ENCODE data around the gene DUSP22. TPM values are rescaled to one million over a fixed set of nuclear protein-coding genes. Genes with fewer than 3 reads are reported as not detected.
A peak's percentile ranks its signal among the peaks of the same experiment; 100 is the strongest.

DUSP22 gene
- total RNA-seq, 1 experiment from 2014 or later = 30.7 TPM

DNA sequence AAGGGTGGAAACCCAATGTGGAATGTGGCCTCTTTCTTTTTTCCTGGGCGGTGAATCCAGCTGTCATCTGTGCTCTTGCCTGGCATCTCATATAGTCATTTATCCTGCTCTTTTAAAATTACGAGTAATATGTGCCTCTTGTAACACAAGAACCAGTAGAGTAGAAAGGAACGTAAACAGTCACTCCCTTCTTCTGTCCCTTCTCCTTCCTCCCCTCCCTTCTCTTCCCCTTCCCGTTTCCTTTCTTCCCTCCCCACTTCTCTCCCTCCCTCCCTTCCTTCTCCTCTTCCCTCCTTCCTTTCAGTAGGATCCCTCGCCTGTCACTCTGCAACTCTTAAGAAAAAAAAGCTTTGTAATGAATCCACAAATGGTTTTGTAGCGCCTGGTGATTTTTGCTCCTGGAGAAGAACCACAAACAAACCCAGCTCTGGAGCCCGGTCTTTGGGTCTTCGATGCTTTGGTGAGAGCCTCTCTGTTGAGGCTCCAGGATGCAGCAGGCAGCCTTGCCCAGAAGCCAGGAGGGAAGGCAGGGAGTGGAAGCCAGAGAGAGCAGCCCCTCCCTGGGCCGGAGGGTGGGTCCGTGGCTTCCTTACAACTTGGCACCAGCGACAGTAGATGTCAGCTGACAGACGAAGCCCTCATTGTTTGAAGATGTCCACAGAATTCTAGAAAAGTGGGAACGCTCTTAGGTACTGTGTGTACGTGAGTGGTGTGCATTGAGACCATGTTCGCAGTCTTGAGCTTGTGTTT is 15.0 kb downstream of the DUSP22 start:
- no peak for DNase-seq
- Histone ChIP-seq H3K4me3 (ENCODE audit: insufficient read depth, low read depth, low read length) (no peak overlapping the region), H3K36me3 (replicated peaks; ENCODE audit: control insufficient read depth, insufficient read depth, low read length) (no peaks in the 10 kb centered on the region), H3K27me3 (ENCODE audit: control insufficient read depth, insufficient read depth, low read length) (no peaks in the 10 kb centered on the region)

DNA sequence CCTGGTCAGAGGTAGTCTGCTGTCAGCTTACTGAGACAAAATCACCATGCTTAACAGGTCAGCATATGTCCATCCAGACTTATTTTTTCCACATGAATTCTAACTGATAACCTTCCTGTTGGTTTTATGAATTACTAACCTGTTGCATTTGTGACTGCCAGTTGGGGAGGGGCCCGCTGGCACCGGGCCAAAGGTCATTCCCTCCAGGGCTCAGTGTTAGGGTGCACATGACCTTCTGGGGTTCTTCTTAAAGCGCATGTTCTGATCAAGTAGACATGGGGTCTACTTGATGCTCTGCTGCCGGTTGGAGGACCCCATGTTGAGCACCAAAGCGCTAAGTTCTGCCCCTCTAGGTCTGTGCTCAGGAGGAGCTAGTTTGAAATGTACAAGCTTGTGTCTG is 15.6 kb downstream of the DUSP22 start:
- no peak for DNase-seq
- Histone ChIP-seq H3K4me3 (ENCODE audit: insufficient read depth, low read depth, low read length) (no peak overlapping the region), H3K27me3 (ENCODE audit: control insufficient read depth, insufficient read depth, low read length) (no peaks in the 10 kb centered on the region), H3K36me3 (replicated peaks; ENCODE audit: control insufficient read depth, insufficient read depth, low read length) (no peaks in the 10 kb centered on the region)

DNA sequence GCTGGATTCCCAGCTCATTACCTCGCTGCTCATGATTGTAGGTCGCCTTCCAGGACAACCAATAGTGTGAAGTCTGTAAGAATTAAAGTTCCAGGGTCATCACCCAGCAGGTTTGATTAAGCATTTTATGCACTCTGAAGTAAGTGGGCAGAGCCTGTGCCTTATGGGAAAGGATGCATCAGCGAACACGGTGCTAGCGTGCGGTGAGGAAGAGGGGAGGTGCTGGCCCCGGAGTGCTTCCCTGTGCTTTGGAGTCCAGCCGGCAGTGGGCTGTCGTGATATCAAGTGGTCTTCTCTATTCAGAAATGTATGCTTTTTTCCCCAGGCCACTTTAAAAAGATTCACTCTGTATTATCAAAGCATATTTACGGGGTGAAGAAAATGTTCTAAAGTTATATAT is 16.0 kb downstream of the DUSP22 start:
- DNase-seq = no peak
- H3K36me3 ChIP-seq (replicated peaks; ENCODE audit: control insufficient read depth, insufficient read depth, low read length) = no peaks in the 10 kb centered on the region
- H3K27me3 ChIP-seq (ENCODE audit: control insufficient read depth, insufficient read depth, low read length) = no peaks in the 10 kb centered on the region
- H3K4me3 ChIP-seq (ENCODE audit: insufficient read depth, low read depth, low read length) = no peak overlapping the region

- Histone ChIP-seq H3K27me3 (ENCODE audit: control insufficient read depth, insufficient read depth, low read length) (no peaks in the 10 kb centered on the region), H3K36me3 (replicated peaks; ENCODE audit: control insufficient read depth, insufficient read depth, low read length) (no peaks in the 10 kb centered on the region), H3K4me3 (ENCODE audit: insufficient read depth, low read depth, low read length) (no peak overlapping the region)
- DNase-seq = peak; percentile 80
Observed at GRCh38 chr6:308768-309167, 16.5 kb downstream of the DUSP22 start.

GRCh38 chr6:309947-310346 is 17.7 kb downstream of the DUSP22 start:
- Histone ChIP-seq H3K27me3 (ENCODE audit: control insufficient read depth, insufficient read depth, low read length) (no peaks in the 10 kb centered on the region), H3K4me3 (ENCODE audit: insufficient read depth, low read depth, low read length) (no peak overlapping the region), H3K36me3 (replicated peaks; ENCODE audit: control insufficient read depth, insufficient read depth, low read length) (no peaks in the 10 kb centered on the region)
- no peak for DNase-seq

DNA sequence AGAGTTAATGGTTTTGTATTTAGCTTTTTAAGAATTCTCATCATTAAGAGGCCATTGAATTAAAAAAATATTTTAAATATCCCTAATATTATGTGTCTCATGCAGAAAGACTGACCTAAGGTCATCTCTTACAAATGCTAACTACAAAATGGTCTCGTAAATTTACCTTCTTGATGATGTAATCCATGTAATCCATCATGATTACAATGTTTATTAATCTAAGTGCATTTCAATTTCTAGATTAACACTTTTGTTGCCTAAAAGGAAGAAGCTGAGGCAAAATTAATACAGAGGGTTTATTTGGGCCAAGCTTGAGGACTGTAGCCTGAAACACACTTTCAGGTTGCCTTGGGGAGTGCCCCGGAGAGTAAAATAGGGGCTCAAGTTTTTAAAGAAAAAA is 18.4 kb downstream of the DUSP22 start:
- no peaks in the 10 kb centered on the region for H3K27me3 ChIP-seq (ENCODE audit: control insufficient read depth, insufficient read depth, low read length)
- H3K36me3 ChIP-seq (replicated peaks; ENCODE audit: control insufficient read depth, insufficient read depth, low read length) = no peaks in the 10 kb centered on the region
- H3K4me3 ChIP-seq (ENCODE audit: insufficient read depth, low read depth, low read length) = no peak overlapping the region
- DNase-seq = no peak

- no peak overlapping the region for H3K4me3 ChIP-seq (ENCODE audit: insufficient read depth, low read depth, low read length)
- DNase-seq = no peak
- no peaks in the 10 kb centered on the region for H3K27me3 ChIP-seq (ENCODE audit: control insufficient read depth, insufficient read depth, low read length)
- H3K36me3 ChIP-seq (replicated peaks; ENCODE audit: control insufficient read depth, insufficient read depth, low read length) = no peaks in the 10 kb centered on the region
Observed at GRCh38 chr6:311679-312220, 19.5 kb downstream of the DUSP22 start.

DNA sequence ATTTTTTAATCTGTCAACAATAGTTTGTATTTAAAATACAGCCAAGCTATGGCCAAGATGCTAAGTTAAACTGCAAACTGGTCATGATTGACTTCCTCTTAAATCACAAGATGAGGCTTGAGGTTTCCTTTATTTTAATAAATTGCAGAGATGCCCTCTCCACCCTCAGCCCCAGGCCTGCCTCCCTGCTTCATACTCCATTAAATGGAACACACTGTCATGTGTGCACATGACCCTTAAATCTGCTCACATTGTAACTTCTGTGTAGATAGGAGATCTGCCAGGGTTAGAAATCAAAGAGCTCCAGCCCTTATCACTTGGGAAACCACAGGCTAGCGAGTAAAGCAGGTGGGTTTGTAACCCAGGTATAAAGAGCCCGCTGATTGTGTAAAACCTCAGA is 20.8 kb downstream of the DUSP22 start:
- Histone ChIP-seq H3K4me3 (ENCODE audit: insufficient read depth, low read depth, low read length) (no peak overlapping the region), H3K27me3 (ENCODE audit: control insufficient read depth, insufficient read depth, low read length) (no peaks in the 10 kb centered on the region), H3K36me3 (replicated peaks; ENCODE audit: control insufficient read depth, insufficient read depth, low read length) (no peaks in the 10 kb centered on the region)
- DNase-seq = no peak

GRCh38 chr6:313917-314316 is 21.6 kb downstream of the DUSP22 start:
- Histone ChIP-seq H3K4me3 (ENCODE audit: insufficient read depth, low read depth, low read length) (no peak overlapping the region), H3K36me3 (replicated peaks; ENCODE audit: control insufficient read depth, insufficient read depth, low read length) (no peaks in the 10 kb centered on the region), H3K27me3 (ENCODE audit: control insufficient read depth, insufficient read depth, low read length) (no peaks in the 10 kb centered on the region)
- peak; percentile 64 for DNase-seq

DNA sequence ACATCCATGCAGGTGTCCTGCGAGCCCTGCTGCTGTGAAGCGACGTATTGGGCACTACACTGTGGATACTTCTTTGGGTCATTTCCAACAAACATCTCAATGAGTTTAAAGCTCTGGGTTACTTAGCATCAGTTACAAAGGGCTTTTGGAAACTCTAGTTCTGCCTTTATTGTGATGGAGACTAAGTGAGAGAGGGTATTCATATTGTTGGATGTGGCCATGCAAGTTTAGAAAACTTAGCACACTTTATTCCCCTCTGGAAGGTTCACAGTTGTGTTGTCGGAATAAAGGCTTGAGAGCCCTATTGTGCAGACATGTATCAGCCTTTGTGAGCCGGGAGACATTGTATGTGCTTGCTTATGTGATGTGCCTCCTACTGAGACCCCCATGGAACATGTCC is 22.1 kb downstream of the DUSP22 start:
- no peak for DNase-seq
- no peaks in the 10 kb centered on the region for H3K36me3 ChIP-seq (replicated peaks; ENCODE audit: control insufficient read depth, insufficient read depth, low read length)

DNA sequence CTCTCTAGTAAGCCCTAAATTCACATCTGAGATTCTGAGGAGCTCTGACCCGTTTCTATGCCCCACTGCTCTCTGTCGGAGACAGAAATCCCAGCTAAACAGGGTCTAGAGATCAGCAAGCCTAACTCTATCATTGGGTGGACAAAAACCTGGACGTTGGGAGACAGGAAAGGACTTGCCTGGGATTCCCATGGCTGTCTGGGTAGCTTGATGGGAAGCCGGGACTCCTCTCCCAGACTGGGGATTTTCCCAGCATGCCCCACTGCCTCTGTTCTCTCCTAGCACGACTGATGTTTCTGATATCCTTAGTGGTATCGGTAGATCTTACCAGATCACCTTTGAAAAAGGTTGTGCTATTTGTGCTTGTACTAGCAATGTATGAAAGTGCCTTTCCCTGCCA is 22.9 kb downstream of the DUSP22 start:
- no peaks in the 10 kb centered on the region for H3K36me3 ChIP-seq (replicated peaks; ENCODE audit: control insufficient read depth, insufficient read depth, low read length)

More for the DNA sequence above, 22.1 kb downstream of the DUSP22 start:
- Histone ChIP-seq H3K27me3 (ENCODE audit: control insufficient read depth, insufficient read depth, low read length) (no peaks in the 10 kb centered on the region), H3K4me3 (ENCODE audit: insufficient read depth, low read depth, low read length) (no peak overlapping the region)

DNA sequence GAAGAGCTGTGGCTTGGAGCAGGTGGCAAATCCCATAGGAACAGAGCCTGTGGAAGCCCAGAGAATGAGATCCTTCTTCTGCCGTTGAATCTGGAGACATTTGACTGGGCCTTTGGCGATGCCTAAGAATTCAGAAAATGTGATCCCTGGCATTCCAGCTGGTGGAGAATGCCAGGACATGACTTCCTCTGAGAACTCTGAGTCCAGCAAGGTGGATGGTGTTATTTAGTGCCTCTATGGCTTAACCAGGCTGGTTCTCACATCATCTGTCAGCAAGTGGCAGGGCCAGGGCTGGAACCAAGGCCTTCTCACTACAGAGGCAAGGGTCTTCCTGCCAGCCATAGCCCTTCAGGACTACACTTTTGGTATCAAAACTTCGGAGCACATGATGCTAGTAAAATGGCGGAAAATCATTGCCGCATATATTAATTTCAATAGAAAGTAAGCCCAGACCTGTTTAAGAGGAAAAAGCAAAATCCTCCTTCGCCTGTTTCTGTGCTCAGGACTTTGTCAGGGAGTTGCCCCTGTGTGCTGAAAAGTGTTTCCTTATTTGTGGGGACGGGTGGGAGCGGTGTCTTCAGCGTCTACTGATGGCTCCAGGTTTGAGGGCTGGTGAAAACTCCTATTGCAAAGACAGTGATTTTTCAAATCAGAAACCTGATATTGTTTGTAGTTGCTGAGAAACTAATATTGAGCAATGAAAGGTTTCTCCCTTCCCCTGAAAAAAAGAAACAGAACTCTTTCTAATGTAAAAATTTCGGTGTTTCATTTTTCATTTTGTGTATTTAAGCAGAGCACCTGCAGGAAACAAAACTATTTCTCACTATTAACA is 23.9 kb downstream of the DUSP22 start:
- H3K4me3 ChIP-seq (ENCODE audit: insufficient read depth, low read depth, low read length) = no peak overlapping the region
- no peak for DNase-seq

More for the DNA sequence above, 22.9 kb downstream of the DUSP22 start:
- Histone ChIP-seq H3K4me3 (ENCODE audit: insufficient read depth, low read depth, low read length) (no peak overlapping the region), H3K27me3 (ENCODE audit: control insufficient read depth, insufficient read depth, low read length) (no peaks in the 10 kb centered on the region)
- no peak for DNase-seq

DNA sequence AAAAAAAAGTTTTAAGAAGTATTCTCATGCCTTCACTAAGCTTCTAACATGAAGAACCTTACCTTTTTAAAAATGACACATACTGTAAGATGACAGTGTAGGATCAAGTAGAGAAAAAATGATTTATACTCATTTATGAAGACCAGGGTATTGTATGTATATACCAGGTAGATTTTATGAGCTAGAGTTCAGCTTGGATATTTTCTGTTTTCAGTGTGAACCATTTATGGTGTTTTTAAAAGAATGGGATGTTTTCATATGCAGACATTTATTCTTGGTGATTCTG is 24.4 kb downstream of the DUSP22 start:
- no peaks in the 10 kb centered on the region for H3K36me3 ChIP-seq (replicated peaks; ENCODE audit: control insufficient read depth, insufficient read depth, low read length)

More for the DNA sequence above, 23.9 kb downstream of the DUSP22 start:
- Histone ChIP-seq H3K27me3 (ENCODE audit: control insufficient read depth, insufficient read depth, low read length) (no peaks in the 10 kb centered on the region), H3K36me3 (replicated peaks; ENCODE audit: control insufficient read depth, insufficient read depth, low read length) (no peaks in the 10 kb centered on the region)

GRCh38 chr6:317060-317447 is 24.8 kb downstream of the DUSP22 start:
- no peaks in the 10 kb centered on the region for H3K27me3 ChIP-seq (ENCODE audit: control insufficient read depth, insufficient read depth, low read length)

More for the DNA sequence above, 24.4 kb downstream of the DUSP22 start:
- Histone ChIP-seq H3K27me3 (ENCODE audit: control insufficient read depth, insufficient read depth, low read length) (no peaks in the 10 kb centered on the region), H3K4me3 (ENCODE audit: insufficient read depth, low read depth, low read length) (no peak overlapping the region)
- no peak for DNase-seq

More at GRCh38 chr6:317060-317447, 24.8 kb downstream of the DUSP22 start:
- no peak overlapping the region for H3K4me3 ChIP-seq (ENCODE audit: insufficient read depth, low read depth, low read length)
- DNase-seq = no peak
- H3K36me3 ChIP-seq (replicated peaks; ENCODE audit: control insufficient read depth, insufficient read depth, low read length) = no peaks in the 10 kb centered on the region
